ENCODE measurements around the gene HOOK1.

Gene HOOK1

DNA sequence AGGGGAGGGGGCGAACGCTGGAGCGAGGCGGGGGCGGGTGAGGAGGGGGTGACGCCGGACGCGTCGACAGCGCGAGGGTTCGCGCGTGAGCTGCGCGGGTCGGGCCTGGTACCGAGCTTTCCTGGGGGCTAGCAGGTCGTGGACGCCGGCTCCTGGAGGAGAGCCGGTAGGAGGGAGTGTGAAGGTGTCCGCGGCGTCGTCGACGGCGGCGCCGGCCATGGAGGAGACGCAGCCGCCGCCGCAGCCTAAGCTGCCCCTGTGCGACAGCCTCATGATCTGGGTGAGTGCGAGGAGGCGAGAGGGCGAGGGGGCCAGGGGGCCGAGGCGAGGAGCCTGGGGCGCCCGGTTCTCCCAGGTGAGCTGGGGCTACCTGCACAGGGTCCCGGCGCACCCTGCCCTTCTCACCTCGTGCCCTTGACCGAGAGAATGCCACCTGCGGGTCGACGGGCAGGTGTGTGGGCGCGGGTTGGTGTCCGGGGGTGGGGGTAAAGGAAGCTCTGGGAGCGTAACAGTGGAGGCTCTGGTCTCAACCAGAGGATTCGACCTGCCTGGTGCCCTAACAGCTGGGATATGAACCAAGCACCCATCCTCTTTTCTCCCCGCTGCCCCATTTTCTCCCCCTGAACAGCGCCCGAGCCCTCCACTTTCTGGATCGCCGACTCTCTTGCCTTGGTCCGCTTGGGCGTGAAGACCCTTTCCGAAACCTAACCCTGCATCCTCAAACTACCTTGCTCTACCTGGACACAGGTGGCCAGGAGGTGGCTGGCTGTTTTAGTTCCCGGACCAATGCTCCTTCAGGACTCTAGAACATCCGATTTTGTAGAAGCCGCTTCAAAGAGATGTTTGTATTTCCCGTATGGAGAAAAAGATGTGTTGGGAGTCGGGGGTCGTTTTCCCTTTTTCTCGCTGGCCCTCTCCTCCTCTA lies at the start of gene HOOK1:
Gene HOOK1 (plus strand): TSS at position 49 of the 925 bp plus-strand sequence. CDS start 169 bp downstream, at position 218.
- Histone ChIP-seq H3K4me3 (ENCODE audit: low read depth in 1 of 2, low read length in 2 of 2) (peak within 1 kb of the TSS; percentile 52 to 54), H3K9me3 (ENCODE audit: control insufficient read depth in 1 of 2, low read length in 2 of 2) (no peaks in the 10 kb centered on the region), H3K4me1 (ENCODE audit: control insufficient read depth in 1 of 2, insufficient read depth in 2 of 2, low read length in 2 of 2) (peaks cover 0 to 13% of the 10 kb centered on the region in 2 donors), H3K27me3 (ENCODE audit: low read depth, low read length) (peaks cover 5% of the 10 kb centered on the region), H3K36me3 (ENCODE audit: control insufficient read depth in 1 of 2, insufficient read depth in 2 of 2, low read length in 2 of 2) (no peaks in the 10 kb centered on the region), H3K27ac (ENCODE audit: low read length) (no peak within 1 kb of the TSS)

DNA sequence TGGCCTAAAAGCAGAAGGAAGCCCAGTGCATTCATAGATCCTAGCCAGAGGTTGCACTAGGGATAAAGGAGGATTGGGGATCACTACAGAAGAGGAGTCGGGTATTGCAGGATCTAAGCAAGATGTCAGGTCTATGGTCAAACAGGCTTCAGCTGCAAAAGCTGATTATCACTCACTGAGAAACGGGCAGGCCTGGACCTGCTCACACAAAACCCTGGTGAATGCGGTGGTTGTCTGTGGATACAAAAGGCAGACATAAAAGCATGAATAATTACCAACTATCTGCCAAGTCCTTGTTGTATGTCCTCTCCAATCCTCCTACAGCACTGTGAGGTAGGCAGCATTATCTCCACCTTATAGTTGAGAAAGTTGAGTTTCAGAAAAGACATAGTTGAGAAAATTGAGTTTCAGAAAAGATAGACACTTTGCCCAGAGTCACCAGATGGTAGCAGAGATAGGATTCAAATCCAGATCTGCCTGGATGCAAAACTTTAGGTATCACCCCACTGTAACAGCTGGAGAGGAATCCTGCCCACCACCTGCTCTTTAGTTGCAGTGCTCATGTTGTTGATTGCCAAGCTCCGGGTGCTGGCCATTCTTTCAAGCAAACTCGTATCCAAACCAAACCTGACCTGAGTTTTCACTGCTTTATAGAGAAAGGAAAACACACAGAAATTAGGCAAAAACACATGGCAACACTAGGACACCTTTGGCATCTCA lies 49.6 kb upstream of the HOOK1 start:
- Histone ChIP-seq H3K36me3 (ENCODE audit: control insufficient read depth in 1 of 2, insufficient read depth in 2 of 2, low read length in 2 of 2) (no peaks in the 10 kb centered on the region), H3K27me3 (ENCODE audit: low read depth, low read length) (no peaks in the 10 kb centered on the region), H3K4me3 (ENCODE audit: low read depth in 1 of 2, low read length in 2 of 2) (no peak overlapping the region), H3K4me1 (ENCODE audit: control insufficient read depth in 1 of 2, insufficient read depth in 2 of 2, low read length in 2 of 2) (no peaks in the 10 kb centered on the region), H3K27ac (ENCODE audit: low read length) (no peak overlapping the region), H3K9me3 (ENCODE audit: control insufficient read depth in 1 of 2, low read length in 2 of 2) (no peaks in the 10 kb centered on the region)

DNA sequence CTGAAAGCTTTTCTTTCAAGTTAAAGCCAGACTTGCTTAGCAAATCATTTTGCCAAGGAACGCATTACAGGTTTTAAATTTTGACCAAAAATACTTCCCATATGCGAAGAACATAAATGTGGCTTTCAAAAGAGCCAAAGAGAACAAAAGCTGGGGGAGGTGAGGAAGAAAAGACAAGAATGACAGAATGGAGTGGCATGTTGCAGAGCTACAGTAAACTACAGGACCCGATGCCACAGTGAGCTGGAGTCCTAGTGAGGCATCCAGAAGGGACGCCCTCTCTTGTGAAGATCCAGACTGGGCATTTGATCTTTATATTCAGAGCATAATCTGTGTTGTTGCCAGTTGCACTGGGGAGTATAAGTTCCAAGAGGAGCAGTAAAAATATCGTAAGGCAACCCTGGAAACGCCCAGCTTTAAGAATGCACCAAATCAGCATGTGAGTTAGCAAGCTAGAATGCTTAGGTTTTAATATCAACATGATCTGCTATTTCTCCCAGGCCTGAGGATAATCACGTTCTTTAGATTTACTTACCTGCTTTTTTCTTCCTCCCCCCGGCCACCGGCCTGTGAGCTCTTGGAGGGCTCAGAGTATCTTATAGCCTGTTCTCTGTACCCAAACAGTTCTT lies 48.4 kb upstream of the HOOK1 start:
- Histone ChIP-seq H3K4me1 (ENCODE audit: control insufficient read depth in 1 of 2, insufficient read depth in 2 of 2, low read length in 2 of 2) (no peaks in the 10 kb centered on the region), H3K4me3 (ENCODE audit: low read depth in 1 of 2, low read length in 2 of 2) (no peak overlapping the region), H3K27ac (ENCODE audit: low read length) (no peak overlapping the region), H3K36me3 (ENCODE audit: control insufficient read depth in 1 of 2, insufficient read depth in 2 of 2, low read length in 2 of 2) (no peaks in the 10 kb centered on the region), H3K27me3 (ENCODE audit: low read depth, low read length) (no peaks in the 10 kb centered on the region), H3K9me3 (ENCODE audit: control insufficient read depth in 1 of 2, low read length in 2 of 2) (no peaks in the 10 kb centered on the region)

DNA sequence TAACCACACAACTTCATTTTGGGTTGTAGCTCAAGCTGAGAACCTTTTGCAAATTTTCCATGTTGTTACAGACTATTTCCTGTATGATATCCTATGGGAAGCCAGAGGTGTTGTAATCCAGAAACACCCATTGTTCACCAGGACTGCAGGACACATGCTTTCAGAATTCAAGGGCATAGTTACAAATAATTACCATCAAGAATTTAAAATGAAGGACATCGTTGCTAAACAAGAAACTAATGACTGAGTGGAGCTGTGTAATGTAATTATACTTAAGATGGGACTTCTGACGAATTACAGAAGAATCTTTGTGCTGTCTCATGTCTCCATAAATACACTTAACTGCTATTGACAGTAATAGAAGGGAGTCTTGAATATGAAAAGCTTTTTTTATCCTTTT lies 47.6 kb upstream of the HOOK1 start:
- H3K36me3 ChIP-seq (ENCODE audit: control insufficient read depth in 1 of 2, insufficient read depth in 2 of 2, low read length in 2 of 2), result no peaks in the 10 kb centered on the region
- H3K27ac ChIP-seq (ENCODE audit: low read length), result no peak overlapping the region
- H3K4me1 ChIP-seq (ENCODE audit: control insufficient read depth in 1 of 2, insufficient read depth in 2 of 2, low read length in 2 of 2), result no peaks in the 10 kb centered on the region
- no peaks in the 10 kb centered on the region for H3K9me3 ChIP-seq (ENCODE audit: control insufficient read depth in 1 of 2, low read length in 2 of 2)
- H3K4me3 ChIP-seq (ENCODE audit: low read depth in 1 of 2, low read length in 2 of 2), result no peak overlapping the region
- no peaks in the 10 kb centered on the region for H3K27me3 ChIP-seq (ENCODE audit: low read depth, low read length)

DNA sequence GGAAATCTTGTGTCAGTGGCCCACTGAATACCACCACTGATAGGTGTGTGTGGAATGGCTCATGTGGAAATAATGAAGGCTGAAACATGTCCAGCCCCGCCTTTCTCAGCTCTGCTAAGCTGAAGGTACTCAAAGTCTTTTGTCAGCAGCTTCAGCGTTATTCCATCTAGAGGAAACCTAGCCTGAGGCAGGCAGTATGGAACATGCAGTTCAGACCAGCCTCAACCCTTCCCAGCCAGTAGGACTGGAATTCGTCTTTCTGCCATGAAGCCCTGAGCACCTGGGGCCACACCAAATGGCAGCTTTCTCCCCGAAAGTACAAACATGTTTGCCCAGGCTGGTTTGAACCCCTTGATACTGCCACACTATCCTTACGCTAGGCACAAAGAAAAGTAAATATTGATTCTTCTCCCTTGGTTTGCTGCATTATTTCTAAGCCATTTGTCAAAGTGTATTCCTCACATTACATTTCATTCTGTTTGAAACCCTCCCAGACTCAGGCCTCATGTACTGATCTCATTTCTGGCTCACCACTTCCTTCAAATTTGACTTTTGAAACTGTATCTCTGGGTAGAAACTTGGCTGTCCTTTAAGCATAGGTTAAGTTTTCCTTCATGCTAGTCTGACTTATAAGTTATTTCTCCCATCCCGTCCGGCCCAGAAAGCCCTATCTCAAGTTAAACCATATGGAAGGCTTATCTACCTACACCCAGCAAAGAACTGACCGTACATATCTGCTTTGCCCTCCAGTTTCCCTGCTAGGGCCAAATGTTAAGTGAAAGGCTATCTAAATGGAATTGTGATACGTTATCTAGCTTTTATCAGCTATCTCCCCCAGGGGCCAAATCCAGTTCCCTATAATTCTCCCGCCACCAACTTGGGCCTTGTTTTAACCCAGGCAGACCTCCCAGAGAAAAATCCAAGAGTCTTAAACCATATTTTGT lies 45.7 kb upstream of the HOOK1 start:
- H3K36me3 ChIP-seq (ENCODE audit: control insufficient read depth in 1 of 2, insufficient read depth in 2 of 2, low read length in 2 of 2), result no peaks in the 10 kb centered on the region
- no peaks in the 10 kb centered on the region for H3K27me3 ChIP-seq (ENCODE audit: low read depth, low read length)
- no peak overlapping the region for H3K27ac ChIP-seq (ENCODE audit: low read length)
- H3K9me3 ChIP-seq (ENCODE audit: control insufficient read depth in 1 of 2, low read length in 2 of 2), result no peaks in the 10 kb centered on the region
- H3K4me1 ChIP-seq (ENCODE audit: control insufficient read depth in 1 of 2, insufficient read depth in 2 of 2, low read length in 2 of 2), result no peaks in the 10 kb centered on the region
- H3K4me3 ChIP-seq (ENCODE audit: low read depth in 1 of 2, low read length in 2 of 2), result no peak overlapping the region

DNA sequence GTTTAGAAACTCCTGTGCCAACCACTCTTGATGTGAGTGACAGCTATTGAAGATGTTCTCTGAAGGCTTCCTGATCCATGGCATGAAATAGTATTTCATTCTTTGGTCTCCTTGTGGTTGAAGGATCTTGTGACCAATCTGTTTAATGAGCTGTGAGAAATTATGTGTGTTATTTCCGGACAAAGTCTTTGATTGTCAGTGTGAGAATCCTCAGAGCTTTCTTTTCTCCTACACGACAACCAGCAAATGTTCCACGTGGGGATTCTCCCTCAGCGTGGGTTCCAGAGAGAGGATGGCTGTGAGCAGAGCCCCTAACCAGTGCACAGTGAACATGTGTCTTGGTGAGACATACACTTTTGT lies 45.0 kb upstream of the HOOK1 start:
- Histone ChIP-seq H3K9me3 (ENCODE audit: control insufficient read depth in 1 of 2, low read length in 2 of 2) (no peaks in the 10 kb centered on the region), H3K4me1 (ENCODE audit: control insufficient read depth in 1 of 2, insufficient read depth in 2 of 2, low read length in 2 of 2) (no peaks in the 10 kb centered on the region), H3K36me3 (ENCODE audit: control insufficient read depth in 1 of 2, insufficient read depth in 2 of 2, low read length in 2 of 2) (no peaks in the 10 kb centered on the region), H3K27ac (ENCODE audit: low read length) (no peak overlapping the region), H3K27me3 (ENCODE audit: low read depth, low read length) (no peaks in the 10 kb centered on the region), H3K4me3 (ENCODE audit: low read depth in 1 of 2, low read length in 2 of 2) (no peak overlapping the region)

DNA sequence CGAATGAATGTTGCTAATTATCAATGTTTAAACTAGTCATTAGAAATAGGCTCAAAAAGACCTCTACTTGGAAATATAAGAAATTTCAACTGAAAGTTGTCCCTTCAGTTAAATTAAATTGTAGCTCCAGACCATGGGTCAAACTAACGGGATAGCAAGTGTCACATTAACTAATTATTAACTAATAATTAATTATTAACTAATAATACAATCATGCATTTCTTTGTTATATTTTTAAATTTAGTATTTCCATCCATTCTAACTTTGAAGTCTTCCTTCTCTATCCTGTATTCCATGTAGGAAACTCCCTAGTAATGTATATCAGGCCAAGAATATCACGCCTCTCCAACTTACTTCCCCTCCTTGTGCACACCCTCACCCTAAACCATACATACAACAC lies 43.4 kb upstream of the HOOK1 start:
- Histone ChIP-seq H3K27ac (ENCODE audit: low read length) (no peak overlapping the region), H3K27me3 (ENCODE audit: low read depth, low read length) (no peaks in the 10 kb centered on the region), H3K4me3 (ENCODE audit: low read depth in 1 of 2, low read length in 2 of 2) (no peak overlapping the region), H3K36me3 (ENCODE audit: control insufficient read depth in 1 of 2, insufficient read depth in 2 of 2, low read length in 2 of 2) (no peaks in the 10 kb centered on the region), H3K9me3 (ENCODE audit: control insufficient read depth in 1 of 2, low read length in 2 of 2) (no peaks in the 10 kb centered on the region), H3K4me1 (ENCODE audit: control insufficient read depth in 1 of 2, insufficient read depth in 2 of 2, low read length in 2 of 2) (no peaks in the 10 kb centered on the region)

DNA sequence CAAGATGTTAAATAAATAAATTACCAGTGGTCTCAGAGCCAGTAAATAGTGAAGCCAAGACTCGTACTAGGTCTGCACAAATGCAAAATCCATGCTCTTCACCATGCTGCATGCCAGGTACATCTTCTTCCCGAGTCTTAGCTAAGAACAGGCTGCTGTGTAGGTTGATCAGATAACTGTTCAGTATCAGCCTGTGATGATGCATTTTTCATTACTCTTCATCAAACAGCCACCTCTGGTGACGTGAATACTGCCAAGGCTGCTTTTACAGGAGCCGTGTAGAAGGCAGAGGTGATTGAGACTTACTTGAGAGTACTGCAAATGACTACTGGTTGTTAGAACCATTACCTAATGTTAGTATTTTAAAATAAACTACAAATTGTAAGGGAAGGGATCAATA lies 39.3 kb upstream of the HOOK1 start:
- H3K4me3 ChIP-seq (ENCODE audit: low read depth in 1 of 2, low read length in 2 of 2), result no peak overlapping the region
- H3K9me3 ChIP-seq (ENCODE audit: control insufficient read depth in 1 of 2, low read length in 2 of 2), result no peaks in the 10 kb centered on the region
- no peaks in the 10 kb centered on the region for H3K36me3 ChIP-seq (ENCODE audit: control insufficient read depth in 1 of 2, insufficient read depth in 2 of 2, low read length in 2 of 2)
- no peaks in the 10 kb centered on the region for H3K27me3 ChIP-seq (ENCODE audit: low read depth, low read length)
- H3K27ac ChIP-seq (ENCODE audit: low read length), result no peak overlapping the region
- H3K4me1 ChIP-seq (ENCODE audit: control insufficient read depth in 1 of 2, insufficient read depth in 2 of 2, low read length in 2 of 2), result no peaks in the 10 kb centered on the region

DNA sequence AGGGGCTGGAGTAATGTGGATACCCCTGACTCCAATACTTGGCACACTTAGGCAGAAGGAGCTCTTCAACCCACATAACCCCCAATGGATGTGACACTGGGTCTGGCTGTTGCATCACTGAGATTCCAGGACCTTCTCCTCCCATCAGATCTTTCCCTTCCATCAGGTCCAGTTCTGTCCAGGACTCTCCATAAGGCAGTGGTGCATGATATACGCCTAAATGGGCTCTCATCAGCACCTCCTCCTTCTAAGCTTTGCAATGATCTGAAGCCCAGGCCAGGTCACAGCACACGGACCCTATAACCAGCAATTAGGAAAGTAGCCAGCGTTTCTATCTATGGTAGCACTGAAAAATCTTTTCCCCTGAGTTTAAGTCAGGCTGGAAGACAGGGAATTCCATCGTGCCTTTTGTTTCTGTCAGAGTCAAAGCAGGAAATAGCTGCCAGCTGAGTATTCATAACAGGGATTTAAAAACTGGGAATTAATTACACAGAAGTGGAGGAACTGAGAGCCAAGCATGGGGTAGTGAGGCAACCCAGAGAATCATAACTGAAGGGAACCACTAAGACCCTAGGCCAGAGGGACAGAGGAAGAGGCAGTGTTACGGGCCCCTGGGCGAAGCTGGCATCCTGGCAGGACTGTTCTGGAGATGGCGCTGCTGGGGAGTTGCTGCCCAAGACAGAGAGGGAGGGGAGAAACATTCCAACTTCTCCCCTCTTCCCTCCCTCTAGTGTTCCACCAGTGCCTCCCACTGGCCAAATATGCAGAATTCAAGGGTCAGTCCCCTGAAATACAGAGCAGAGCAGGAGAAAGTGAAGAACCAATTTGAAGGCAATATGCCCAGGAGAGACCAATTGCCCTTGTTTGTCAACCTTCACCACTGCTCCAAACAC lies 37.5 kb upstream of the HOOK1 start:
- Histone ChIP-seq H3K27ac (ENCODE audit: low read length) (no peak overlapping the region), H3K4me3 (ENCODE audit: low read depth in 1 of 2, low read length in 2 of 2) (no peak overlapping the region), H3K27me3 (ENCODE audit: low read depth, low read length) (no peaks in the 10 kb centered on the region), H3K36me3 (ENCODE audit: control insufficient read depth in 1 of 2, insufficient read depth in 2 of 2, low read length in 2 of 2) (no peaks in the 10 kb centered on the region), H3K9me3 (ENCODE audit: control insufficient read depth in 1 of 2, low read length in 2 of 2) (no peaks in the 10 kb centered on the region), H3K4me1 (ENCODE audit: control insufficient read depth in 1 of 2, insufficient read depth in 2 of 2, low read length in 2 of 2) (no peaks in the 10 kb centered on the region)

DNA sequence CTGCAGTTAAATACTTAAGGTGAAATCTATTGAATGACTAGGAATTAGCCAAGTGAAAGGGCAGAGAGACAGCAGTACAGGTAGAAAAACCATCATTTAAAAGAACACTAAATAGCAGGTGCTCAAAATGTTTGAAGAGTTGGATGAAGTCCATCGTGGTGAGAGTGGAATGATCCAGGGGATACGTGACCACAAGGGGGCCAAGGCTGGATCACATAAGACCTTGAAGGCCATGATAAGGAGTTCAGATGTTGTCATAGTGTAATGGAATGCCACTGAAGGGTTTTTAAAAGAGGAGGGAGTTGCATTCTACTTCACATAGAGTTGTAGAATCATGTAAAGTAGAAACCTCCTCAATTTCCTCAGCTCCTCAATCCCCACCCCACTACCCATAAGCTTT lies 34.8 kb upstream of the HOOK1 start:
- Histone ChIP-seq H3K36me3 (ENCODE audit: control insufficient read depth in 1 of 2, insufficient read depth in 2 of 2, low read length in 2 of 2) (no peaks in the 10 kb centered on the region), H3K27ac (ENCODE audit: low read length) (no peak overlapping the region), H3K4me1 (ENCODE audit: control insufficient read depth in 1 of 2, insufficient read depth in 2 of 2, low read length in 2 of 2) (no peaks in the 10 kb centered on the region), H3K4me3 (ENCODE audit: low read depth in 1 of 2, low read length in 2 of 2) (no peak overlapping the region), H3K27me3 (ENCODE audit: low read depth, low read length) (no peaks in the 10 kb centered on the region), H3K9me3 (ENCODE audit: control insufficient read depth in 1 of 2, low read length in 2 of 2) (no peaks in the 10 kb centered on the region)

Measured in muscle layer of duodenum (tissue), 2 donors.